Measurements from ENCODE around the gene CC2D2A.

DNA sequence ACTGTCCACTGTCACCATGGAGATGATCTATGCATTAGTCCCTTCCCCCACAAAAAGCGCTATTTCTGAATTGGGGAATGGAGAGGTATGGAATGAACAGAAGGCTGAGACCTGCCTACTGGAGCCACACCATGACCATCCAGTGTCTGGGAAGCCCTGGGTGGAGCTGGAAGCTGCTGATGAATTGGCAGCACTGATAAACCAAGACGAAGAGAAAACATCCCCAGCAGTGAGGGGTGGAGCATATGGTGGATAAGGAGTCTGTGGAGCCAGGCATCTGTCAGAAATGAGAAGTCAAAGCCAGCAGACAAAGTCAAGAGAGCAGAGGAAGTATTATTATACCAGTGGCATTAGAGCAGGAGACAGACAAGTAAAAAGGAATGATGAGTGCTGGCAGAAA, 13.2 kb downstream of the CC2D2A start:
- TF ChIP-seq, protein P1, sequence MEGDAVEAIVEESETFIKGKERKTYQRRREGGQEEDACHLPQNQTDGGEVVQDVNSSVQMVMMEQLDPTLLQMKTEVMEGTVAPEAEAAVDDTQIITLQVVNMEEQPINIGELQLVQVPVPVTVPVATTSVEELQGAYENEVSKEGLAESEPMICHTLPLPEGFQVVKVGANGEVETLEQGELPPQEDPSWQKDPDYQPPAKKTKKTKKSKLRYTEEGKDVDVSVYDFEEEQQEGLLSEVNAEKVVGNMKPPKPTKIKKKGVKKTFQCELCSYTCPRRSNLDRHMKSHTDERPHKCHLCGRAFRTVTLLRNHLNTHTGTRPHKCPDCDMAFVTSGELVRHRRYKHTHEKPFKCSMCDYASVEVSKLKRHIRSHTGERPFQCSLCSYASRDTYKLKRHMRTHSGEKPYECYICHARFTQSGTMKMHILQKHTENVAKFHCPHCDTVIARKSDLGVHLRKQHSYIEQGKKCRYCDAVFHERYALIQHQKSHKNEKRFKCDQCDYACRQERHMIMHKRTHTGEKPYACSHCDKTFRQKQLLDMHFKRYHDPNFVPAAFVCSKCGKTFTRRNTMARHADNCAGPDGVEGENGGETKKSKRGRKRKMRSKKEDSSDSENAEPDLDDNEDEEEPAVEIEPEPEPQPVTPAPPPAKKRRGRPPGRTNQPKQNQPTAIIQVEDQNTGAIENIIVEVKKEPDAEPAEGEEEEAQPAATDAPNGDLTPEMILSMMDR (IDR thresholded peaks at IDR 0.05; ENCODE audit: low read depth, low read length, poor library complexity, severe bottlenecking) = no peak
- TF ChIP-seq EZH2phosphoT487 (IDR thresholded peaks at IDR 0.05; ENCODE audit: borderline replicate concordance, low read length) = no peak

Data from DOHH2 (cell line).